Left ventricle myocardium inferior (tissue), 1 donor: ENCODE results near the gene NHLRC3. TPM values are rescaled to one million over a fixed set of nuclear protein-coding genes. Genes with fewer than 3 reads are reported as not detected.
A peak's percentile ranks its signal among the peaks of the same experiment; 100 is the strongest.

Experiments
- DNase-seq: peaks from one replicate; pipeline ENCODE4 v3.0.0-alpha.2; 2020
- H3K27ac ChIP-seq: fragments of 200-600 bp; replicated peaks from 2 replicates; pipeline ENCODE4 v1.8.0; 2021
- H3K27me3 ChIP-seq: fragments of 200-600 bp; 2 replicates; pipeline ENCODE4 v1.8.0; 2021; ENCODE audit warnings: low read depth
- H3K36me3 ChIP-seq: fragments of 200-600 bp; 2 replicates; pipeline ENCODE4 v1.8.0; 2021
- H3K4me1 ChIP-seq: fragments of 200-600 bp; 2 replicates; pipeline ENCODE4 v1.8.0; 2021
- H3K4me3 ChIP-seq: fragments of 200-600 bp; 2 replicates; pipeline ENCODE4 v1.8.0; 2021; ENCODE audit warnings: mild to moderate bottlenecking, moderate library complexity
- H3K9me3 ChIP-seq: fragments of 200-600 bp; replicated peaks from 2 replicates; pipeline ENCODE4 v1.8.0; 2021
- CTCF ChIP-seq: fragments of 200-600 bp; IDR thresholded peaks from 2 replicates; pipeline ENCODE4 v1.8.0; 2021; ENCODE audit warnings: antibody characterized with exemption, mild to moderate bottlenecking, borderline replicate concordance
- intact Hi-C: fragments of 100-400 bp; cut with micrococcal nuclease; formaldehyde crosslinking; loops from one replicate; pipeline ENCODE4 v1.11.0; 2022
- total RNA-seq: library from RNA; stranded (reverse); fragmentation: NEBNext Ultra II Directional; extraction: Animal tissue kit (Norgen Biotek cat#: 25700); gene quantifications from one replicate; pipeline ENCODE4 v1.2.1, GENCODE V29; 2021
- donor health status: DM: no; HTN: yes; CAD: no; lungs with severe emphysema.

The NHLRC3 gene
- total RNA-seq, 1 donor from 2014 or later = 11.8 TPM

DNA sequence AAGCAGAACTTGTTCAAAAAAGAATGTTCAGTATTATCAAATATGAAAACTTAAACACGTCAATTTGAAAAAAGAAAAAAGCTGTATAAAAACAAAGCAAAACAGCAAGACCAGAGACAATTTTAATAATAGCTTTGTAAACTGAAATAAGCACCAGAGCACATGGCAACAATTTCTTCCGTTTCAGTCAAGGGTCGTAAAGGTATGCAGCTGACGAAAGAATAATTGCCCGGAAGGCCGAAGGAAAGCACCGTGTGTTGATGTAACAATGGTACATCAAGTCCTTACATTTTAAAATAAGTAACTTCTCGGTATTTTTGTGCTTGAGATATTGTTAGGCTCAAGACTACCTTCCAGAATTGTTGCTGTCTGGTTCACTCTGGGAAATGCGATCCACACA, 2.0 kb upstream of the NHLRC3 start:
- H3K27ac ChIP-seq = no peak overlapping the region
- H3K27me3 ChIP-seq = no peaks in the 10 kb centered on the region
- no peaks in the 10 kb centered on the region for H3K36me3 ChIP-seq
- peaks cover 76% of the 10 kb centered on the region for H3K4me1 ChIP-seq
- TF ChIP-seq CTCF = no peak
- H3K4me3 ChIP-seq = peak overlapping the region; percentile 94
- no peaks in the 10 kb centered on the region for H3K9me3 ChIP-seq
- no peak for DNase-seq
- intact Hi-C loops = no loop called here

DNA sequence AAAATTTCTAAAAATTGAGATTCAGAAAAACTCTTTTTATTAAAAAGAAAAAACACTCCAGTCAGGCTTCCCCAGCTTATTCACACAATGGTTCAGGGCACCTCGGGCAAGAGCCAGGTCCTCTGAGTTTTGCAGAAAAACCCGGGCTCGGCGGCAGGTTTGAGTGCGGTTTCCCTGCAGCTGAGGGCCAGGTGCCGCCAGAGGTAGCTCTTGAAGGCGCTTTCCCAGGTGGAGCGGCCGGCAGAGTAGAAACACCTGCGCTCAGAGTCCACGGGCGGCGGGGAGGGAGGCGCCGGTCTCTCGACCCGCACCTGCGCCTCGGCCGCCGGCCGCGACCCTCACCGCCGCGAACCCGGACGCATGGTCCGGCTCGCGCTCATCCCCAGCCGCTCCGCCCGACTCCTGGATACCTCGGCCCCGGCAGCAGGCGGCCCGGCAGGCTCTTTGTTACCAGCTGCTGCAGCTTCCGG, 811 bp upstream of the NHLRC3 start:
- Histone ChIP-seq H3K4me3 (peak overlapping the region; percentile 94), H3K27ac (peak overlapping the region; percentile 88), H3K27me3 (no peaks in the 10 kb centered on the region), H3K9me3 (no peaks in the 10 kb centered on the region), H3K36me3 (peaks cover 8% of the 10 kb centered on the region), H3K4me1 (peaks cover 66% of the 10 kb centered on the region)
- no peak for DNase-seq
- intact Hi-C loops = no loop called here
- no peak for TF ChIP-seq CTCF

DNA sequence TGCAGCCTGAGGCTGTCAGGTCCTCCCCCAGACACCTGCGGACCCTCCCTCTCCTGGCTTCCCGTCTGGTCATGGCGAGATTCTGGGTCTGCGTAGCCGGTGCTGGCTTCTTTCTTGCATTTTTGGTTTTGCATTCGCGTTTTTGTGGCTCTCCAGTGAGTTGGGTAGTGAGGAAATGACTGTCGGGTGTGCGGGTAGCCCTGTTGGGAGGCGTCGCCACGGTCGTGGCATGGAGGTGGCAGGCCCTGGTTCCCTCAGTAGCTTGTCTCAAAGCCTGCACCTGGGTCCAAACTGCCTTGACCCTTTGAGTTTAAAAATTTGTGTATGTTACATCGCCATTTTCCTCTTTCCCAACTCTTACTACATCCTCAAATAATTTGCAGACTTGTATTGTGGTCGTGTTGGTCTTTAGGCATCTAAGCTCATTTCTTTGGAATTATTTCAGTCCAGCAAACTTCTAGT, 344 bp downstream of the NHLRC3 start:
- intact Hi-C loops = no loop called here

GRCh38 chr13:39039041-39039440, 785 bp downstream of the NHLRC3 start:
- peak overlapping the region; percentile 88 for H3K27ac ChIP-seq
- intact Hi-C loops = no loop called here

More for the DNA sequence above, 344 bp downstream of the NHLRC3 start:
- peaks cover 10% of the 10 kb centered on the region for H3K36me3 ChIP-seq
- no peak for DNase-seq
- no peak for TF ChIP-seq CTCF
- H3K9me3 ChIP-seq = no peaks in the 10 kb centered on the region
- H3K4me1 ChIP-seq = peaks cover 66% of the 10 kb centered on the region
- H3K27me3 ChIP-seq = no peaks in the 10 kb centered on the region
- peak overlapping the region; percentile 88 for H3K27ac ChIP-seq
- H3K4me3 ChIP-seq = peak overlapping the region; percentile 94

GRCh38 chr13:39040206-39040605, 1.9 kb downstream of the NHLRC3 start:
- DNase-seq = no peak
- peaks cover 12% of the 10 kb centered on the region for H3K36me3 ChIP-seq
- TF ChIP-seq CTCF = no peak
- no peak overlapping the region for H3K4me3 ChIP-seq
- H3K9me3 ChIP-seq = no peaks in the 10 kb centered on the region
- H3K4me1 ChIP-seq = peaks cover 54% of the 10 kb centered on the region
- H3K27me3 ChIP-seq = no peaks in the 10 kb centered on the region
- intact Hi-C loops = no loop called here
- no peak overlapping the region for H3K27ac ChIP-seq

More at GRCh38 chr13:39039041-39039440, 785 bp downstream of the NHLRC3 start:
- H3K4me1 ChIP-seq = peaks cover 65% of the 10 kb centered on the region
- DNase-seq = no peak
- peak overlapping the region; percentile 94 for H3K4me3 ChIP-seq
- H3K36me3 ChIP-seq = peaks cover 10% of the 10 kb centered on the region
- no peak for TF ChIP-seq CTCF
- H3K27me3 ChIP-seq = no peaks in the 10 kb centered on the region
- H3K9me3 ChIP-seq = no peaks in the 10 kb centered on the region
